Hepatocyte (in vitro differentiated cells): ENCODE data around the gene CLSTN1. TPM values are rescaled to one million over a fixed set of nuclear protein-coding genes. Genes with fewer than 3 reads are reported as not detected.
"Not testable (repeated sequence)": the region's sequence is repeated elsewhere in the genome, so short reads cannot be mapped to it uniquely, and the experiment has no call there.

Experiments used
- DNase-seq: peaks from one replicate; pipeline ENCODE4 v3.0.0-alpha.2; 2016; ENCODE audit warnings: low spot score
- H2AFZ ChIP-seq: fragments of 200-600 bp; sonication (generic); 2 replicates; pipeline ENCODE4 v1.6.0; 2016; ENCODE audit warnings: antibody characterized with exemption, mild to moderate bottlenecking
- H3K27ac ChIP-seq: fragments of 200-600 bp; sonication (generic); 2 replicates; pipeline ENCODE4 v1.5.1; 2016; ENCODE audit warnings: mild to moderate bottlenecking
- H3K27me3 ChIP-seq: fragments of 200-600 bp; sonication (generic); 2 replicates; pipeline ENCODE4 v1.6.1; 2016
- H3K36me3 ChIP-seq: fragments of 200-600 bp; sonication (generic); replicated peaks from 2 replicates; pipeline ENCODE4 v1.5.1; 2016; ENCODE audit warnings: low read depth; ENCODE audit not compliant: insufficient read depth
- H3K4me1 ChIP-seq: fragments of 200-600 bp; sonication (generic); 2 replicates; pipeline ENCODE4 v1.5.1; 2016; ENCODE audit warnings: mild to moderate bottlenecking, moderate library complexity; ENCODE audit not compliant: insufficient read depth
- H3K4me2 ChIP-seq: fragments of 200-600 bp; sonication (generic); 2 replicates; pipeline ENCODE4 v1.6.0; 2016
- H3K4me3 ChIP-seq: fragments of 200-600 bp; sonication (generic); 2 replicates; pipeline ENCODE4 v1.5.1; 2016; ENCODE audit warnings: mild to moderate bottlenecking
- H3K79me2 ChIP-seq: fragments of 200-600 bp; sonication (generic); 2 replicates; pipeline ENCODE4 v1.6.0; 2017; ENCODE audit warnings: mild to moderate bottlenecking
- H3K9me2 ChIP-seq: fragments of 200-600 bp; sonication (generic); replicated peaks from 2 replicates; pipeline ENCODE4 v1.6.0; 2017; ENCODE audit warnings: mild to moderate bottlenecking; ENCODE audit not compliant: insufficient read depth
- H3K9me3 ChIP-seq: fragments of 200-600 bp; sonication (generic); 2 replicates; pipeline ENCODE4 v1.5.1; 2016; ENCODE audit warnings: low read depth, mild to moderate bottlenecking
- H4K20me1 ChIP-seq: fragments of 200-600 bp; sonication (generic); 2 replicates; pipeline ENCODE4 v1.6.0; 2016; ENCODE audit warnings: mild to moderate bottlenecking; ENCODE audit not compliant: insufficient read depth, poor library complexity, severe bottlenecking
- CTCF ChIP-seq: fragments of 200-600 bp; sonication (generic); IDR thresholded peaks from 2 replicates; pipeline ENCODE4 v1.5.1; 2016; ENCODE audit warnings: antibody characterized with exemption, mild to moderate bottlenecking; ENCODE audit not compliant: poor library complexity
- EZH2 ChIP-seq: fragments of 200-600 bp; sonication (generic); IDR thresholded peaks from 2 replicates; pipeline ENCODE4 v1.6.1; 2016; ENCODE audit warnings: antibody characterized with exemption, mild to moderate bottlenecking, borderline replicate concordance
- EZH2phosphoT487 ChIP-seq: fragments of 200-600 bp; sonication (generic); IDR thresholded peaks from one replicate; pipeline ENCODE4 v1.6.1; 2018; ENCODE audit warnings: antibody characterized with exemption, mild to moderate bottlenecking, low read depth, moderate library complexity; ENCODE audit not compliant: unreplicated experiment, severe bottlenecking
- WGBS: methylation state at CpG from one replicate; pipeline ENCODE4 v1.1.6; 2016; ENCODE audit warnings: low lambda C conversion rate; ENCODE audit errors: missing lambda C conversion rate; 5-methylcytosine and 5-hydroxymethylcytosine counted together
- polyA plus RNA-seq: library from polyadenylated mRNA; unstranded; fragments of >200 nt; fragmentation: Nextera tagmentation; extraction: Ambion mirVana; gene quantifications from 2 replicates; pipeline ENCODE4 v1.2.1, GENCODE V29; 2016
- total RNA-seq: library from RNA; depleted of rRNA; stranded (reverse); fragments of >200 nt; gene quantifications from 2 replicates; pipeline ENCODE4 v1.2.3, GENCODE V29; 2014

The CLSTN1 gene
- total and polyA plus RNA-seq, 2 experiments from 2014 or later = 47.7 to 74.2 TPM

- Histone ChIP-seq H3K27ac (no peak overlapping the region), H3K9me3 (no peaks in the 10 kb centered on the region), H3K27me3 (no peaks in the 10 kb centered on the region), H3K79me2 (peaks cover 29% of the 10 kb centered on the region), H4K20me1 (peaks cover 3% of the 10 kb centered on the region), H3K4me3 (no peak overlapping the region), H3K9me2 (no peaks in the 10 kb centered on the region), H3K36me3 (no peaks in the 10 kb centered on the region), H3K4me1 (peaks cover 7% of the 10 kb centered on the region), H2AFZ (no peak overlapping the region), H3K4me2 (no peak overlapping the region)
- no peak for DNase-seq
- WGBS = 61% methylated on average over 10 of the region's 10 CpGs
- TF ChIP-seq EZH2 (no peak), EZH2phosphoT487 (no peak), CTCF (no peak)
Observed at GRCh38 chr1:9755441-9755995, 68.2 kb downstream of the CLSTN1 start.

GRCh38 chr1:9753121-9753531, 70.6 kb downstream of the CLSTN1 start:
- no peaks in the 10 kb centered on the region for H3K9me2 ChIP-seq
- H3K4me1 ChIP-seq = peaks cover 7% of the 10 kb centered on the region
- H4K20me1 ChIP-seq = peaks cover 3% of the 10 kb centered on the region
- H3K4me3 ChIP-seq = no peak overlapping the region
- H2AFZ ChIP-seq = no peak overlapping the region
- H3K36me3 ChIP-seq = no peaks in the 10 kb centered on the region
- H3K27me3 ChIP-seq = no peaks in the 10 kb centered on the region
- DNase-seq = no peak
- H3K9me3 ChIP-seq = no peaks in the 10 kb centered on the region
- 93% methylated on average over 12 of the region's 12 CpGs for WGBS
- TF ChIP-seq EZH2 = no peak
- no peak for TF ChIP-seq CTCF
- no peak for TF ChIP-seq EZH2phosphoT487
- H3K79me2 ChIP-seq = peaks cover 20% of the 10 kb centered on the region
- no peak overlapping the region for H3K27ac ChIP-seq
- H3K4me2 ChIP-seq = no peak overlapping the region

GRCh38 chr1:9751971-9752370, 71.8 kb downstream of the CLSTN1 start:
- H3K4me3 ChIP-seq = no peak overlapping the region
- no peak overlapping the region for H3K27ac ChIP-seq
- H3K9me3 ChIP-seq = no peaks in the 10 kb centered on the region
- 84% methylated on average over 3 of the region's 3 CpGs for WGBS
- no peak overlapping the region for H3K4me2 ChIP-seq
- no peaks in the 10 kb centered on the region for H3K9me2 ChIP-seq
- no peaks in the 10 kb centered on the region for H3K27me3 ChIP-seq
- no peaks in the 10 kb centered on the region for H4K20me1 ChIP-seq
- no peak for TF ChIP-seq EZH2phosphoT487
- TF ChIP-seq EZH2 = no peak
- no peak for TF ChIP-seq CTCF
- no peak for DNase-seq
- H3K36me3 ChIP-seq = no peaks in the 10 kb centered on the region
- peaks cover 11% of the 10 kb centered on the region for H3K79me2 ChIP-seq
- H2AFZ ChIP-seq = no peak overlapping the region
- H3K4me1 ChIP-seq = peaks cover 7% of the 10 kb centered on the region

GRCh38 chr1:9749361-9749760, 74.4 kb downstream of the CLSTN1 start:
- H3K36me3 ChIP-seq = no peaks in the 10 kb centered on the region
- 99% methylated on average over 14 of the region's 14 CpGs for WGBS
- TF ChIP-seq EZH2 (no peak), CTCF (no peak), EZH2phosphoT487 (no peak)
- H3K4me3 ChIP-seq = no peak overlapping the region
- H3K4me2 ChIP-seq = no peak overlapping the region
- no peaks in the 10 kb centered on the region for H3K9me2 ChIP-seq
- no peaks in the 10 kb centered on the region for H3K4me1 ChIP-seq
- H3K9me3 ChIP-seq = no peaks in the 10 kb centered on the region
- no peak overlapping the region for H3K27ac ChIP-seq
- H4K20me1 ChIP-seq = no peaks in the 10 kb centered on the region
- H3K79me2 ChIP-seq = no peaks in the 10 kb centered on the region
- DNase-seq = no peak
- H3K27me3 ChIP-seq = no peaks in the 10 kb centered on the region
- no peak overlapping the region for H2AFZ ChIP-seq

GRCh38 chr1:9748391-9748790, 75.4 kb downstream of the CLSTN1 start:
- H3K27ac ChIP-seq, H3K9me3 ChIP-seq, H3K79me2 ChIP-seq, H3K4me3 ChIP-seq, DNase-seq, H3K9me2 ChIP-seq, H2AFZ ChIP-seq, H3K36me3 ChIP-seq, H3K4me2 ChIP-seq, H3K4me1 ChIP-seq, H4K20me1 ChIP-seq, H3K27me3 ChIP-seq: not testable (repeated sequence)
- 97% methylated on average over 9 of the region's 9 CpGs for WGBS
